Measurements from ENCODE around the gene DGKB. TPM values are rescaled to one million over a fixed set of nuclear protein-coding genes. Genes with fewer than 3 reads are reported as not detected.

DGKB gene
- total RNA-seq, 1 experiment from 2014 or later = not detected

- DNase-seq (ENCODE audit: low read depth, low spot score) (no peak), ATAC-seq (no peak)
- Histone ChIP-seq H3K27me3 (ENCODE audit: control insufficient read depth, insufficient read depth, low read length) (no peaks in the 10 kb centered on the region), H3K36me3 (ENCODE audit: control insufficient read depth, insufficient read depth, low read length) (no peaks in the 10 kb centered on the region), H3K9me3 (ENCODE audit: control insufficient read depth, insufficient read depth, low read depth, low read length) (no peaks in the 10 kb centered on the region), H3K4me1 (ENCODE audit: control insufficient read depth, insufficient read depth, low read length) (no peaks in the 10 kb centered on the region), H3K27ac (ENCODE audit: low read length) (no peak overlapping the region), H3K4me3 (ENCODE audit: low read depth in 2 of 2, low read length in 2 of 2) (no peak overlapping the region)
- ChIA-PET POLR2A (no interaction called here), CTCF (no interaction called here)
- TF ChIP-seq CTCF (IDR thresholded peaks at IDR 0.05) (no peak), TCF7L2 (IDR thresholded peaks at IDR 0.05; ENCODE audit: low read depth, low read length) (no peak), REST (IDR thresholded peaks at IDR 0.05; ENCODE audit: insufficient read depth in 1 of 2, low read depth in 2 of 2, low read length in 1 of 2) (no peak), SIN3A (IDR thresholded peaks at IDR 0.05; ENCODE audit: borderline replicate concordance, insufficient read depth, low read depth, low read length) (no peak), POLR2AphosphoS5 (IDR thresholded peaks at IDR 0.05; ENCODE audit: low read depth, low read length) (no peak)
- no TSS peak for BruUV-seq (replicated peaks)
- in situ Hi-C loops (cut with HindIII; ENCODE audit: low pct_unique_long_range_greater_than_20kb, low sequenced_read_pairs) (no loop called here), intact Hi-C loops (cut with micrococcal nuclease; ENCODE audit: unreplicated experiment) (no loop called here)
Observed at GRCh38 chr7:14226126-14226525, 676.4 kb downstream of the DGKB start.

GRCh38 chr7:14219125-14219524 lies 683.4 kb downstream of the DGKB start:
- ATAC-seq = no peak
- no peak overlapping the region for H3K4me3 ChIP-seq (ENCODE audit: low read depth in 2 of 2, low read length in 2 of 2)
- H3K36me3 ChIP-seq (ENCODE audit: control insufficient read depth, insufficient read depth, low read length) = no peaks in the 10 kb centered on the region
- H3K9me3 ChIP-seq (ENCODE audit: control insufficient read depth, insufficient read depth, low read depth, low read length) = no peaks in the 10 kb centered on the region
- in situ Hi-C loops (cut with HindIII; ENCODE audit: low pct_unique_long_range_greater_than_20kb, low sequenced_read_pairs) = no loop called here
- no peaks in the 10 kb centered on the region for H3K4me1 ChIP-seq (ENCODE audit: control insufficient read depth, insufficient read depth, low read length)
- H3K27me3 ChIP-seq (ENCODE audit: control insufficient read depth, insufficient read depth, low read length) = no peaks in the 10 kb centered on the region
- no peak for DNase-seq (ENCODE audit: low read depth, low spot score)
- TF ChIP-seq SIN3A (IDR thresholded peaks at IDR 0.05; ENCODE audit: borderline replicate concordance, insufficient read depth, low read depth, low read length) (no peak), CTCF (IDR thresholded peaks at IDR 0.05) (no peak), REST (IDR thresholded peaks at IDR 0.05; ENCODE audit: insufficient read depth in 1 of 2, low read depth in 2 of 2, low read length in 1 of 2) (no peak), TCF7L2 (IDR thresholded peaks at IDR 0.05; ENCODE audit: low read depth, low read length) (no peak), POLR2AphosphoS5 (IDR thresholded peaks at IDR 0.05; ENCODE audit: low read depth, low read length) (no peak)
- intact Hi-C loops (cut with micrococcal nuclease; ENCODE audit: unreplicated experiment) = no loop called here
- CTCF ChIA-PET = no interaction called here
- BruUV-seq (replicated peaks) = no TSS peak
- POLR2A ChIA-PET = no interaction called here
- no peak overlapping the region for H3K27ac ChIP-seq (ENCODE audit: low read length)
